Fibroblast of villous mesenchyme (primary cell): ENCODE data around the gene APCDD1L. TPM values are rescaled to one million over a fixed set of nuclear protein-coding genes. Genes with fewer than 3 reads are reported as not detected.

ENCODE experiments used
- DNase-seq: peaks from one replicate; pipeline ENCODE4 v3.0.0-alpha.2; 2010; ENCODE audit warnings: low read depth
- H3K4me3 ChIP-seq: 2 replicates; pipeline ENCODE4 v1.5.1; 2011; ENCODE audit warnings: low read depth, mild to moderate bottlenecking, low read length
- CTCF ChIP-seq: IDR thresholded peaks from 2 replicates; pipeline ENCODE4 v1.5.1; 2012; ENCODE audit warnings: low read depth, mild to moderate bottlenecking, low read length; ENCODE audit not compliant: insufficient read depth
- total RNA-seq: library from RNA; depleted of rRNA; stranded (reverse); fragments of >200 nt; gene quantifications from 2 replicates; pipeline ENCODE4 v1.2.3, GENCODE V29; 2012

The APCDD1L gene
- total RNA-seq, 1 donor = 0.86 TPM

DNA sequence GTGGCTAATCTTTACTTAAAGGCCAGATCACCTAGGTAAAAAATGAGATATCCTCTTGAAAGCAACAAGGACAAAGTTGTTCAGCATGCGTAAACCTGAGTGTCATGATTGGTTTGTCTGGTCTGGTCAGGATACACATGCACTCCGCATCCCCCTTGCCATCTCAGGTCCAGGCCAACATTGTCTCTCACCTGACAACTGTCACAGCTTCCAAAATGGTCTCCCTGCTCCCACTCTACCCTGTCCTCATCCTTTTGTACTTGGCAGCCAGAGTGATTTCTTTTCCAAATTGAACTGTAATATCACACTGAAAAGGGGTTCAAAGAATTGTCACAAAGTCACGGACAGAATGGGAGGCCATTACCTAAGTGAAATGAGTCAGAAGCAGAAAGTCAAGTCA lies 21.1 kb upstream of the APCDD1L start:
- no peak for DNase-seq
- TF ChIP-seq CTCF = no peak
- H3K4me3 ChIP-seq = no peak overlapping the region

GRCh38 chr20:58531657-58532056 lies 16.5 kb upstream of the APCDD1L start:
- no peak overlapping the region for H3K4me3 ChIP-seq
- no peak for DNase-seq
- TF ChIP-seq CTCF = no peak

DNA sequence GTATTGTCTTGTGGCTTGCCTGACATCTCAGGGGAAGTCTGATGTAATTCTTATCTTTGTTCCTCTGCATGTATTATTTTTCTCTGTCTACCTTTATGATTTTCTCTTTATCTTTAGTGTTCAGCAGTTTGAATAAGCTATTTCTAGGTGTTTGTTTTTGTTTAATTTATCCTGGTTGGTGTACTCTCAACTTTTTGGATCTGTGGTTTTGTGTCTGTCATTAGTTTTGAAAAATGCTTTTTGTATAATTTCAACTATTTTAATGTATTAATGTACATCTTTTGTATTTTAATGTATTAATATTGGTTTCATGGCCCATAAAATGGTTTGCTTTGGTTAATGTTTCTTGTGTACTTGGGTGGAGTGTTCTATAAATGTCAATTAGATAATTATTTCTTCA lies 15.9 kb upstream of the APCDD1L start:
- H3K4me3 ChIP-seq = no peak overlapping the region
- no peak for TF ChIP-seq CTCF
- DNase-seq = no peak

GRCh38 chr20:58528412-58528811 lies 13.2 kb upstream of the APCDD1L start:
- no peak for TF ChIP-seq CTCF
- no peak overlapping the region for H3K4me3 ChIP-seq
- no peak for DNase-seq

- no peak for DNase-seq
- H3K4me3 ChIP-seq = no peak overlapping the region
- no peak for TF ChIP-seq CTCF
Observed at GRCh38 chr20:58526411-58526810, 11.2 kb upstream of the APCDD1L start.

GRCh38 chr20:58524814-58525213 lies 9.6 kb upstream of the APCDD1L start:
- peak; percentile 10 for DNase-seq
- TF ChIP-seq CTCF = no peak
- no peak overlapping the region for H3K4me3 ChIP-seq

GRCh38 chr20:58523971-58524315 lies 8.7 kb upstream of the APCDD1L start:
- no peak overlapping the region for H3K4me3 ChIP-seq
- no peak for TF ChIP-seq CTCF
- peak; percentile 7 for DNase-seq
